ENCODE results near the gene CD4. TPM values are rescaled to one million over a fixed set of nuclear protein-coding genes. Genes with fewer than 3 reads are reported as not detected.
A peak's percentile ranks its signal among the peaks of the same experiment; 100 is the strongest.

CD4 gene
- total RNA-seq, 3 donors from 2014 or later (not counting 1 experiment from before 2014, with no cell fraction given) = 8.5 to 10.1 (median 9.8) TPM

DNA sequence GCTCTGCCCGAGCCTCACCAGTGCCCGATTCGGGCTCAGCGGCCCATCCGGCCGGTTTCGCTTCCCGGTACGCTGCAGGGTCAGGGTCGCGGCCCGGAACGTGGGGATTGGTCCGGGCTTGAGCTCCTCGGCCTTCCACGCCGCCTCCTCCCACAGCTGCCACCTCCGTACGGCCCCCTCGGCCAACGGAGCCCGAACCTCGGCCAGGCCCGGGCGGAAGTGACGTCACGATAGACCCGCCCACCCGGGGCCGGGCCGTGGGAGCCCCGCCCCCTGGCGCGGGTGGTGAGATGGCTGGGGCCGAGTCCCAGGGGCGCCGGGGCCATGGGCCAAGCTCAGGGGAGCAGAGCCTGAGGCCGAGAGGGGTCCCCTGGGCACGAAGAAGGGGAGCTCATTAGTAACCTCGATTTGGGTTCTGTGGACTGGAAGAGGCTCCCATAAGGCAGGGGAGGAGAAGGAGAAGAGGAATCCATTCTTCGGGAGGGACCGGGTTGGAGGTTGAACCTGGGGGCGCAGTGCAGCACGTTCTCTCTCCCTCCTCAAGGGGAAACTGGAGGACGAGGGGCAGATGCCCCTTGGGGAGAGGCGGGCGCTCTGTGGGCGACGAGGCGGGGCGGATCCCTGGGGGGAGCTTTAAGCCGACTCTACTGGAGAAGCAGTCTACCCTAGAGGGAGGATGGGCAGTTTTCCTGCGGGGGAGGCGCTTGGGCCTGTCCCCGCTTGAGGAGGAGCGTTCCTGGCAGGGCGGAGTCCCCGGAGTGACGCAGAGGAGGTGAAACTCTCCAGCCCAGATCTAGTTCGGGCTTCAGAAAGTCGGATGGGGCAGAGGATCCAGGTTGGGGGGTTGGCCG lies 36.2 kb upstream of the CD4 start, which contains the start of gene MLF2:
Gene MLF2, minus strand, starts transcription at position 221 of the 851 bp plus-strand sequence. CDS start 807 bp downstream, outside the sequence.
- under 1% methylated on average over 62 of the region's 62 CpGs for WGBS (ENCODE audit: insufficient coverage)
- DNase-seq = peak; percentile 97 to 98
- H3K4me1 ChIP-seq (ENCODE audit: control insufficient read depth, insufficient read depth, low read length) = peaks cover 16% of the 10 kb centered on the region
- Mint-ChIP-seq H3K4me1 (peaks cover 5 to 34% of the 10 kb centered on the region in 2 donors), H3K4me3 (peak within 1 kb of the TSS; percentile 95), H3K9me3 (no peaks in the 10 kb centered on the region), H3K27me3 (ENCODE audit: low read depth in 2 of 2) (peaks cover 0 to 13% of the 10 kb centered on the region in 2 donors), H3K36me3 (peaks cover 4% of the 10 kb centered on the region), H3K27ac (peak within 1 kb of the TSS; percentile 95 to 97)
- H3K36me3 ChIP-seq (ENCODE audit: control insufficient read depth, insufficient read depth, low read length) = peaks cover 36% of the 10 kb centered on the region
- no peaks in the 10 kb centered on the region for H3K9me3 ChIP-seq (ENCODE audit: control insufficient read depth, insufficient read depth, low read length)
- H3K27me3 ChIP-seq (ENCODE audit: control insufficient read depth, insufficient read depth, low read length) = no peaks in the 10 kb centered on the region
- peak within 1 kb of the TSS; percentile 93 for H3K27ac ChIP-seq (ENCODE audit: low read length)
- intact Hi-C loops (cut with micrococcal nuclease) = loop anchor here (1.0 to 5.0 kb wide), 7 partner anchors 11 to 146 kb away; partner anchors contain the start of genes CHD4, ING4, P3H3 and SPSB2
- peak; percentile 87 to 94 (median 88) for ATAC-seq
- H3K4me3 ChIP-seq (ENCODE audit: low read length) = peak within 1 kb of the TSS; percentile 78
- TF ChIP-seq, protein P1, sequence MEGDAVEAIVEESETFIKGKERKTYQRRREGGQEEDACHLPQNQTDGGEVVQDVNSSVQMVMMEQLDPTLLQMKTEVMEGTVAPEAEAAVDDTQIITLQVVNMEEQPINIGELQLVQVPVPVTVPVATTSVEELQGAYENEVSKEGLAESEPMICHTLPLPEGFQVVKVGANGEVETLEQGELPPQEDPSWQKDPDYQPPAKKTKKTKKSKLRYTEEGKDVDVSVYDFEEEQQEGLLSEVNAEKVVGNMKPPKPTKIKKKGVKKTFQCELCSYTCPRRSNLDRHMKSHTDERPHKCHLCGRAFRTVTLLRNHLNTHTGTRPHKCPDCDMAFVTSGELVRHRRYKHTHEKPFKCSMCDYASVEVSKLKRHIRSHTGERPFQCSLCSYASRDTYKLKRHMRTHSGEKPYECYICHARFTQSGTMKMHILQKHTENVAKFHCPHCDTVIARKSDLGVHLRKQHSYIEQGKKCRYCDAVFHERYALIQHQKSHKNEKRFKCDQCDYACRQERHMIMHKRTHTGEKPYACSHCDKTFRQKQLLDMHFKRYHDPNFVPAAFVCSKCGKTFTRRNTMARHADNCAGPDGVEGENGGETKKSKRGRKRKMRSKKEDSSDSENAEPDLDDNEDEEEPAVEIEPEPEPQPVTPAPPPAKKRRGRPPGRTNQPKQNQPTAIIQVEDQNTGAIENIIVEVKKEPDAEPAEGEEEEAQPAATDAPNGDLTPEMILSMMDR (IDR thresholded peaks at IDR 0.05) = no peak

DNA sequence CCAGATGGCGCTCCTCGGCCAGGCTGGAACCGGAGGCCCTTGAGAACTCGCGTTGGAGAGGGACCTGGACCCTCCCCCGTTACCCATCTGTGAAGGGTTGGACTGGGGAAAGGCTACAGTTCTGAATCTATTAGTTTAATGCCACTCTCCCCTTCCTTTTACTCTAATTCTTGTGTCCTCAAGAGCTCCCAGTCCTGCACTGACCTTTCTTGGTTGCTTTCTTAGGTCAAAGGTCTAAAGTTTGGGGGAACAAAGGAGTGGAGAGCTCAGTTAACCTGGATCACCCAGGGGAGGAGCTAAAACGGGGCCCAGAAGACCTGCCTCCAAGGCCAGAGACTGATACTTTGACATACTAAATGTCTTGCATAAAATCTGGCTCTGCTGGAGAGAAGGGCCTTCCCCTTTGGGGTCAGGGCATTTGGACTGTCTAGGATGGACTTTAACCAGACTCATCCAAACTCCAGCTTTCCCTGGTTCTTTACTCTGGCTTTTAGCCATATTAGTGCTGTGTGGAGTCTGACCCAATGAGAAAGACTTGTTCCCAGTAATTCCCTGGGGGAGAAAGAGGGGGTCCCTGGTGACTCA lies 35.5 kb upstream of the CD4 start:
- 2% methylated on average over 7 of the region's 7 CpGs for WGBS (ENCODE audit: insufficient coverage)
- Mint-ChIP-seq H3K4me3 (peak overlapping the region; percentile 95), H3K27me3 (ENCODE audit: low read depth in 2 of 2) (peaks cover 0 to 18% of the 10 kb centered on the region in 2 donors), H3K9me3 (no peaks in the 10 kb centered on the region), H3K36me3 (no peaks in the 10 kb centered on the region), H3K27ac (peak overlapping the region; percentile 95 to 97), H3K4me1 (peaks cover 5 to 34% of the 10 kb centered on the region in 2 donors)
- Histone ChIP-seq H3K27ac (ENCODE audit: low read length) (peak overlapping the region; percentile 93), H3K4me1 (ENCODE audit: control insufficient read depth, insufficient read depth, low read length) (peaks cover 16% of the 10 kb centered on the region), H3K9me3 (ENCODE audit: control insufficient read depth, insufficient read depth, low read length) (no peaks in the 10 kb centered on the region), H3K4me3 (ENCODE audit: low read length) (peak overlapping the region; percentile 78), H3K27me3 (ENCODE audit: control insufficient read depth, insufficient read depth, low read length) (no peaks in the 10 kb centered on the region), H3K36me3 (ENCODE audit: control insufficient read depth, insufficient read depth, low read length) (peaks cover 29% of the 10 kb centered on the region)
- ATAC-seq (no peak), DNase-seq (no peak)
- intact Hi-C loops (cut with micrococcal nuclease) = loop anchor here (1.0 to 5.0 kb wide), 7 partner anchors 10 to 147 kb away; partner anchors contain the start of genes CHD4, ING4, P3H3 and SPSB2
- TF ChIP-seq, protein P1 (IDR thresholded peaks at IDR 0.05) = peak; percentile 94

DNA sequence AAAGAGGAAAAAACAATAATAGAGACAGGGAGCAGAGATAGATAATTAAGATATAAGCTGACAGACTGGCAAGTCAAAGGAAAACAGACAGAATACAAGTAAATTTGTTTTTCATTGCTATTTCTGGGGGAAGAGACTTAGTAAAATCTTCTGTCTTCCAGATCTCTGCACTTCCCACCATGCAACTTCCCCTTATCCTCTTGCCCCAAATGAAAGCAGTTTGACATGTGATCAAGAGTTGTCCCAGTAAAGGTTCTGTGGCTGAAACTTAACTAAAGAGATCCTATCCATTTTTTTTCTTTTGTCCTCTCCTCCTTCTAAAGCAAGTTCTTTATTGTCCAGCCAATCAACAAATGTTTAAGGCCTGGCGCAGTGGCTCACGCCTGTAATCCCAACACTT lies 34.9 kb upstream of the CD4 start:
- Histone ChIP-seq H3K9me3 (ENCODE audit: control insufficient read depth, insufficient read depth, low read length) (no peaks in the 10 kb centered on the region), H3K27ac (ENCODE audit: low read length) (no peak overlapping the region), H3K4me1 (ENCODE audit: control insufficient read depth, insufficient read depth, low read length) (peaks cover 16% of the 10 kb centered on the region), H3K4me3 (ENCODE audit: low read length) (no peak overlapping the region), H3K27me3 (ENCODE audit: control insufficient read depth, insufficient read depth, low read length) (no peaks in the 10 kb centered on the region), H3K36me3 (ENCODE audit: control insufficient read depth, insufficient read depth, low read length) (peaks cover 24% of the 10 kb centered on the region)
- H3K27ac Mint-ChIP-seq = peak overlapping the region in 1 of 2 donors; percentile 95
- H3K9me3 Mint-ChIP-seq = no peaks in the 10 kb centered on the region
- TF ChIP-seq, protein P1 (IDR thresholded peaks at IDR 0.05) = no peak
- H3K27me3 Mint-ChIP-seq (ENCODE audit: low read depth in 2 of 2) = peaks cover 0 to 18% of the 10 kb centered on the region in 2 donors
- WGBS (ENCODE audit: insufficient coverage) = 94% methylated on average over 2 of the region's 2 CpGs
- DNase-seq = no peak
- H3K36me3 Mint-ChIP-seq = no peaks in the 10 kb centered on the region
- intact Hi-C loops (cut with micrococcal nuclease) = loop anchor here (5.0 kb wide), 2 partner anchors 73 to 147 kb away; partner anchors contain the start of genes CHD4 and P3H3
- H3K4me1 Mint-ChIP-seq = peaks cover 5 to 34% of the 10 kb centered on the region in 2 donors
- ATAC-seq = no peak
- no peak overlapping the region for H3K4me3 Mint-ChIP-seq

Data from natural killer cell (primary cell).